ENCODE measurements around the gene MAPK14. TPM values are rescaled to one million over a fixed set of nuclear protein-coding genes. Genes with fewer than 3 reads are reported as not detected.

Gene MAPK14
- total and polyA plus RNA-seq, 10 of the 15 experiments (the other 5 are each of a cell fraction or from before 2014, with no cell fraction given): 12.5 to 59.5 (median 43.0) TPM

DNA sequence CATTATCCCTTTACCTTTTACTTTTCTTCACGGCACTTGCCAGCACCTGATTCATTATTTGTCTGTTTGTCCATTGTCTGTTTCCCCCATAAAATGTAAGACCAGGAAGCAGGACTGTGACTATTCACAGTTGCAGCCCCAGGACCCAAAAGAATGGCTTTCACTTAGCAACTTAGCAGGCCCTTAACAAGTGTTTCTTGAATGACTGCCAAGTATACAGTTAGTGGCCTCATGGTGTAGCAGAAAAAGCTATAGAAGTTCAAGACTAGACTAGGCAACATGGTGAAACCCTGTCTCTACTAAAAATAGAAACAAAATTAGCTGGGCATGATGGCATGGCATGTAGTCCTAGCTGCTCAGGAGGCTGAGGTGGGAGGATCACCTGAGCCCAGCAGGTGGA lies 7.5 kb upstream of the MAPK14 start (continued):
- TF ChIP-seq, protein P1, sequence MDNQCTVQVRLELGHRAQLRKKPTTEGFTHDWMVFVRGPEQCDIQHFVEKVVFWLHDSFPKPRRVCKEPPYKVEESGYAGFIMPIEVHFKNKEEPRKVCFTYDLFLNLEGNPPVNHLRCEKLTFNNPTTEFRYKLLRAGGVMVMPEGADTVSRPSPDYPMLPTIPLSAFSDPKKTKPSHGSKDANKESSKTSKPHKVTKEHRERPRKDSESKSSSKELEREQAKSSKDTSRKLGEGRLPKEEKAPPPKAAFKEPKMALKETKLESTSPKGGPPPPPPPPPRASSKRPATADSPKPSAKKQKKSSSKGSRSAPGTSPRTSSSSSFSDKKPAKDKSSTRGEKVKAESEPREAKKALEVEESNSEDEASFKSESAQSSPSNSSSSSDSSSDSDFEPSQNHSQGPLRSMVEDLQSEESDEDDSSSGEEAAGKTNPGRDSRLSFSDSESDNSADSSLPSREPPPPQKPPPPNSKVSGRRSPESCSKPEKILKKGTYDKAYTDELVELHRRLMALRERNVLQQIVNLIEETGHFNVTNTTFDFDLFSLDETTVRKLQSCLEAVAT (IDR thresholded peaks at IDR 0.05): no peak
- TF ChIP-seq ZBTB4 (CRISPR knock-in tag; IDR thresholded peaks at IDR 0.05) (no peak), ZZZ3 (IDR thresholded peaks at IDR 0.05; ENCODE audit: control insufficient read depth, insufficient read length, low read depth) (no peak), CHD4 (IDR thresholded peaks at IDR 0.05) (no peak)
- TF ChIP-seq, protein P2, sequence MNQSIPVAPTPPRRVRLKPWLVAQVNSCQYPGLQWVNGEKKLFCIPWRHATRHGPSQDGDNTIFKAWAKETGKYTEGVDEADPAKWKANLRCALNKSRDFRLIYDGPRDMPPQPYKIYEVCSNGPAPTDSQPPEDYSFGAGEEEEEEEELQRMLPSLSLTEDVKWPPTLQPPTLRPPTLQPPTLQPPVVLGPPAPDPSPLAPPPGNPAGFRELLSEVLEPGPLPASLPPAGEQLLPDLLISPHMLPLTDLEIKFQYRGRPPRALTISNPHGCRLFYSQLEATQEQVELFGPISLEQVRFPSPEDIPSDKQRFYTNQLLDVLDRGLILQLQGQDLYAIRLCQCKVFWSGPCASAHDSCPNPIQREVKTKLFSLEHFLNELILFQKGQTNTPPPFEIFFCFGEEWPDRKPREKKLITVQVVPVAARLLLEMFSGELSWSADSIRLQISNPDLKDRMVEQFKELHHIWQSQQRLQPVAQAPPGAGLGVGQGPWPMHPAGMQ (IDR thresholded peaks at IDR 0.05; ENCODE audit: borderline replicate concordance): no peak
- TF ChIP-seq, protein P3, sequence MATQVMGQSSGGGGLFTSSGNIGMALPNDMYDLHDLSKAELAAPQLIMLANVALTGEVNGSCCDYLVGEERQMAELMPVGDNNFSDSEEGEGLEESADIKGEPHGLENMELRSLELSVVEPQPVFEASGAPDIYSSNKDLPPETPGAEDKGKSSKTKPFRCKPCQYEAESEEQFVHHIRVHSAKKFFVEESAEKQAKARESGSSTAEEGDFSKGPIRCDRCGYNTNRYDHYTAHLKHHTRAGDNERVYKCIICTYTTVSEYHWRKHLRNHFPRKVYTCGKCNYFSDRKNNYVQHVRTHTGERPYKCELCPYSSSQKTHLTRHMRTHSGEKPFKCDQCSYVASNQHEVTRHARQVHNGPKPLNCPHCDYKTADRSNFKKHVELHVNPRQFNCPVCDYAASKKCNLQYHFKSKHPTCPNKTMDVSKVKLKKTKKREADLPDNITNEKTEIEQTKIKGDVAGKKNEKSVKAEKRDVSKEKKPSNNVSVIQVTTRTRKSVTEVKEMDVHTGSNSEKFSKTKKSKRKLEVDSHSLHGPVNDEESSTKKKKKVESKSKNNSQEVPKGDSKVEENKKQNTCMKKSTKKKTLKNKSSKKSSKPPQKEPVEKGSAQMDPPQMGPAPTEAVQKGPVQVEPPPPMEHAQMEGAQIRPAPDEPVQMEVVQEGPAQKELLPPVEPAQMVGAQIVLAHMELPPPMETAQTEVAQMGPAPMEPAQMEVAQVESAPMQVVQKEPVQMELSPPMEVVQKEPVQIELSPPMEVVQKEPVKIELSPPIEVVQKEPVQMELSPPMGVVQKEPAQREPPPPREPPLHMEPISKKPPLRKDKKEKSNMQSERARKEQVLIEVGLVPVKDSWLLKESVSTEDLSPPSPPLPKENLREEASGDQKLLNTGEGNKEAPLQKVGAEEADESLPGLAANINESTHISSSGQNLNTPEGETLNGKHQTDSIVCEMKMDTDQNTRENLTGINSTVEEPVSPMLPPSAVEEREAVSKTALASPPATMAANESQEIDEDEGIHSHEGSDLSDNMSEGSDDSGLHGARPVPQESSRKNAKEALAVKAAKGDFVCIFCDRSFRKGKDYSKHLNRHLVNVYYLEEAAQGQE (IDR thresholded peaks at IDR 0.05; ENCODE audit: low read depth, low read length): no peak
